Esophagus squamous epithelium (tissue), 5 donors: ENCODE measurements around the gene MEN1. TPM values are rescaled to one million over a fixed set of nuclear protein-coding genes. Genes with fewer than 3 reads are reported as not detected.

Source experiments
- DNase-seq: peaks from one replicate; lab custom pipeline; 2025; lab: John Stamatoyannopoulos, UW
- H3K27ac ChIP-seq, 4 donors: fragments of 200-600 bp; sonication (generic); one replicate each; pipeline ENCODE4 v1.5.1; 2016 to 2019; ENCODE audit warnings: mild to moderate bottlenecking in 1 of 4
- H3K27me3 ChIP-seq, 4 donors: fragments of 200-600 bp; sonication (generic); 1 replicate in 3 of 4; 2 replicates in 1 of 4; pipeline versions ENCODE4 v1.5.1 to v1.6.0; 2017 to 2021; ENCODE audit warnings: antibody characterized with exemption in 1 of 4
- H3K36me3 ChIP-seq, 3 donors: fragments of 200-600 bp; sonication (generic); one replicate each; pipeline ENCODE4 v1.5.1; 2016 to 2019
- H3K4me1 ChIP-seq, 3 donors: fragments of 200-600 bp; sonication (generic); one replicate each; pipeline ENCODE4 v1.5.1; 2017 to 2019
- H3K4me3 ChIP-seq, 4 donors: fragments of 200-600 bp; sonication (generic); 1 replicate in 3 of 4; 2 replicates in 1 of 4; pipeline ENCODE4 v1.5.1; 2016 to 2019; ENCODE audit warnings: mild to moderate bottlenecking in 2 of 4, moderate library complexity in 1 of 4
- H3K9me3 ChIP-seq, 3 donors: fragments of 200-600 bp; sonication (generic); one replicate each; pipeline ENCODE4 v1.5.1; 2016 to 2019
- POLR2A ChIP-seq, 4 donors: fragments of 450-650 bp; IDR thresholded peaks; one replicate each; pipeline ENCODE4 v1.6.1; 2017; ENCODE audit warnings: antibody characterized with exemption in 4 of 4, mild to moderate bottlenecking in 4 of 4, moderate library complexity in 3 of 4
- WGBS, 2 donors: methylation state at CpG; one replicate each; pipeline ENCODE4 v1.1.5; 2018; 5-methylcytosine and 5-hydroxymethylcytosine counted together
- intact Hi-C: fragments of 100-400 bp; cut with DNase I; formaldehyde crosslinking; loops from one replicate; pipeline ENCODE4 v1.15.0; 2022
- total RNA-seq, 4 donors: library from RNA; depleted of rRNA; stranded (reverse); fragments of >200 nt; gene quantifications; one replicate each; pipeline ENCODE4 v1.1.0, GENCODE V29; 2016
- TF ChIP-seq, protein P1 (sequence below), 6 experiments: fragments of 450-650 bp in 4 of 6; fragments of 200-600 bp in 2 of 6; sonication (generic) in 2 of 6; IDR thresholded peaks; one replicate each; pipeline ENCODE4 v1.5.1; 2016 to 2019; ENCODE audit warnings: antibody characterized with exemption in 6 of 6, mild to moderate bottlenecking in 4 of 6, moderate library complexity in 4 of 6
- donor health status: DM: yes; HTN: yes; CAD: no.

MEN1 gene
- total RNA-seq, 4 donors from 2014 or later = 14.9 to 23.3 (median 17.0) TPM

DNA sequence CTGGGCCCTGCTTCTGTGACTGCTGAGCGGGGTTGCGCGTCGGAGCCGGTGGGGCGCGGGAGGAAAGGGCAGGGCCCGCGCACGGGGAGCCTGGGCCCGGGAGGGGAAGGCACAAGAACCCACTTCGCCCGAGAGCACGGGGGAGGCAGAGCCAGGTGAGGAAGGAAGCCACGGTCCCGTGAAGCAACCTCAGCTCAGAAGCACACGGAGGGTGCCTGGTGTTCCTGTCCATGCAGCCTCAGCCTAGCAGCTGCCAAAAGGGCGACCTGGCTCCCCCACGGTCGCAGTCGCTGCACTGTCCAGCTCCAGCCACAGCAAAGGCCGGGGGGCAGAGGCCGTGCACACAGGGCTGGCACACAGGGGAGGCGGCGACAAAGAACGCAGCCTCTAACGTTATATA lies 43.4 kb upstream of the MEN1 start:
- Histone ChIP-seq H3K36me3 (peaks cover 3 to 38% (median 13%) of the 10 kb centered on the region in 3 donors), H3K27me3 (no peaks in the 10 kb centered on the region), H3K27ac (peak overlapping the region; percentile 49 to 94 (median 88)), H3K4me1 (peaks cover 61 to 100% (median 88%) of the 10 kb centered on the region in 3 donors), H3K4me3 (no peak overlapping the region), H3K9me3 (no peaks in the 10 kb centered on the region)
- WGBS, 2 donors = 69 to 82% methylated on average over 17 to 19 of the region's 27 CpGs
- intact Hi-C loops = loop anchor here (5.0 kb wide), 1 partner anchor 159 kb away; the partner anchor contains the start of gene ARL2
- no peak for DNase-seq
- TF ChIP-seq, protein P1, sequence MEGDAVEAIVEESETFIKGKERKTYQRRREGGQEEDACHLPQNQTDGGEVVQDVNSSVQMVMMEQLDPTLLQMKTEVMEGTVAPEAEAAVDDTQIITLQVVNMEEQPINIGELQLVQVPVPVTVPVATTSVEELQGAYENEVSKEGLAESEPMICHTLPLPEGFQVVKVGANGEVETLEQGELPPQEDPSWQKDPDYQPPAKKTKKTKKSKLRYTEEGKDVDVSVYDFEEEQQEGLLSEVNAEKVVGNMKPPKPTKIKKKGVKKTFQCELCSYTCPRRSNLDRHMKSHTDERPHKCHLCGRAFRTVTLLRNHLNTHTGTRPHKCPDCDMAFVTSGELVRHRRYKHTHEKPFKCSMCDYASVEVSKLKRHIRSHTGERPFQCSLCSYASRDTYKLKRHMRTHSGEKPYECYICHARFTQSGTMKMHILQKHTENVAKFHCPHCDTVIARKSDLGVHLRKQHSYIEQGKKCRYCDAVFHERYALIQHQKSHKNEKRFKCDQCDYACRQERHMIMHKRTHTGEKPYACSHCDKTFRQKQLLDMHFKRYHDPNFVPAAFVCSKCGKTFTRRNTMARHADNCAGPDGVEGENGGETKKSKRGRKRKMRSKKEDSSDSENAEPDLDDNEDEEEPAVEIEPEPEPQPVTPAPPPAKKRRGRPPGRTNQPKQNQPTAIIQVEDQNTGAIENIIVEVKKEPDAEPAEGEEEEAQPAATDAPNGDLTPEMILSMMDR (IDR thresholded peaks at IDR 0.05) = no peak
- TF ChIP-seq POLR2A (IDR thresholded peaks at IDR 0.05) = no peak

DNA sequence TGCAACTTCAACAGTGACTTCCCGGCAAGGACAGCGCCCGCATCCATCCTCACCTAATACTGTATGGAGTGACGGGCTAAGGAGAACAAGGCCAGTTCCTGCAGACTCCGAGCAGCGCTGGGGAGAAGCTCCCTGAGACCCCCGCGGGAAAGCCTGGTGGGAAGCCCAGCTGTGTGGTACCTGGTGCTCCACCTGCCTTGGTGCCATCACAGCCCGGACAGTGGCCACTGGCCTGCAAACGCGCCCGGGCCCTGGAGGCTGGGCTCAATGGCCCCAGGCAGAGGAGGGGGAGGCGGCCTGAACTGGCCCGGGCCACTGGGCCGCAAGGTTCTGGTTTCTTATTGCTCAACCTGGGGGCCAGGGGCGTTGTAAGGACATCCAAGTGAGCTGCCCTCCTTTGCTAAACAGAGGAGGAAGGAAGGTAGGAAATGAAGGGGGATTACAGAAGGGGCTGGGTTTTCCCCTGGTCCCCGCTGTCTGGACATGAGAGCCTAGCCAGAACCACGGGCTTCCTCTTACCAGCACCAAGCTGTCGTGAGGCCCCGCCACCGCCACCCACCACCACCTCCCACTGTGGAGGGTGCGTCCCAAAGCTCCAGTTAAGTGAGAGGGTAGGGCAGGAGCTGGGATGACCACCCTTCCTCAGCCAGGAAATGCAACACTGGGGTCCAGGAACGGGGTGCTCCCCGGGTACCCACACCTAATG lies 42.6 kb upstream of the MEN1 start:
- DNase-seq = no peak
- H3K27me3 ChIP-seq = no peaks in the 10 kb centered on the region
- WGBS, 2 donors = 49 to 74% methylated on average over 7 to 8 of the region's 24 CpGs
- peak overlapping the region; percentile 49 to 94 (median 88) for H3K27ac ChIP-seq
- no peaks in the 10 kb centered on the region for H3K9me3 ChIP-seq
- TF ChIP-seq, protein P1 (IDR thresholded peaks at IDR 0.05) = no peak
- no peak for TF ChIP-seq POLR2A (IDR thresholded peaks at IDR 0.05)
- no peak overlapping the region for H3K4me3 ChIP-seq
- intact Hi-C loops = loop anchor here (5.0 kb wide), 1 partner anchor 159 kb away; the partner anchor contains the start of gene ARL2
- H3K36me3 ChIP-seq = peaks cover 3 to 34% (median 13%) of the 10 kb centered on the region in 3 donors
- H3K4me1 ChIP-seq = peaks cover 64 to 100% (median 89%) of the 10 kb centered on the region in 3 donors

DNA sequence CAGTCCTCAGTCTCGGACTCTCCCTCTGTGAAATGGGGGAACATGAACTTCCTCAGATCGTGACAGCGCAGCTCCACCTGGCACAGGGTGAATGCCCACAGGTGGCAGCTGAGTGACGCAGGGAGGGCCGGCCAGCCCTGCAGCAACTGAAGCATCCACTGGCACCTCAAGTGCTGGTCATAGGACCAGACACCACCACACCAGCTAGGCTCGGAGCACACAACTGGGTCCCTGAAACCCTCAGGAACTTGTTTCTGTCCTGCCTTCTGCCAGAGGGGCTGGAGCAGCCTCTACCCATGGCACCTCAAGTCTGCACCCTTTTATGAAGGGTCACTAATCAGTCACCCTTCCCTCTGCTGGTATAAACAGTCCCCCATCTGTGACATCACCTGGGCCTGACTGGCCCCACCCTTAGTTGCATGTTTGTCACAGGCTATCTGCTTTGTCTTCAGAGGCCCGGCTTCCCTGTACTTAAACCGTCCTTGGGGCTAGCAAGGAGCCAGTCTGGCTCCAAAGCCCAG lies 41.5 kb upstream of the MEN1 start:
- Histone ChIP-seq H3K36me3 (peaks cover 3 to 24% (median 13%) of the 10 kb centered on the region in 3 donors), H3K4me1 (peaks cover 60 to 100% (median 82%) of the 10 kb centered on the region in 3 donors), H3K27ac (peak overlapping the region; percentile 49 to 94 (median 71)), H3K9me3 (no peaks in the 10 kb centered on the region), H3K27me3 (no peaks in the 10 kb centered on the region), H3K4me3 (no peak overlapping the region)
- 73 to 85% methylated on average over 2 to 4 of the region's 8 CpGs for whole genome bisulfite sequencing, 2 donors
- DNase-seq = no peak
- peak in 1 of 4 donors; percentile 46 for TF ChIP-seq POLR2A (IDR thresholded peaks at IDR 0.05)
- TF ChIP-seq, protein P1 (IDR thresholded peaks at IDR 0.05) = no peak
- intact Hi-C loops = loop anchor here (5.0 kb wide), 1 partner anchor 160 kb away; the partner anchor contains the start of gene ARL2

DNA sequence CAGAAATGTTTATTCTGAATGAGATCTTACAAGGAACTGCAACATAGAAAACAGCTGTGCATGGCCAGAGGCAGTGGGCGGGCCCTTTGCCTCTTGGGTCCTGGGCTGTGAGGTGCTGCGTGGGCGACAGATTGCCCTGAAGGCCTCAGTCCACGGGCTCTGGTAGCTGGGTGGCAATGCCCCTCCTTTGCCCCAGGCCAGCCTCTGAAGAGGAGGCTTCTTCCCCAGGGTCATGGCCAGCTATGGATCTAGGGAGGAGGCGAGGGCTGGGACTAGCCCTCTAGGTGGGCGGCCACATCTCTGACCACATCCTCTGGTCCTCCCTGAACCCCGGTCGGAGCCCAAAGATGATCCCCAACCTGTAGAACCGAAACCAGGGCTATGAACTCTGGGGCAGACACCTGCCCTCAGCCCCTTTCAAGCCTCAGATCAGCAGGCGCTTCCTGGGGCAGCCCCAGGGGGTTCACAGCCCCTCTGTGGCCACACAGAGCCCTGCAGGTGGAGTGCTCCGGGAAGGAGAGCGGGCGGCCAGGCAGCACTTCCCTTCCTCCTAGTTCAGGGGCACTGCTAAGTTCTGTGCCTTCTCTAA lies 40.7 kb upstream of the MEN1 start:
- WGBS, 2 donors = 8 to 70% methylated on average over 2 to 3 of the region's 13 CpGs

More for the DNA sequence above, 40.7 kb upstream of the MEN1 start:
- intact Hi-C loops = loop anchor here (5.0 kb wide), 1 partner anchor 161 kb away; the partner anchor contains the start of gene ARL2
- no peaks in the 10 kb centered on the region for H3K27me3 ChIP-seq
- peak overlapping the region in 1 of 4 donors; percentile 3 for H3K4me3 ChIP-seq
- TF ChIP-seq, protein P1 (IDR thresholded peaks at IDR 0.05) = no peak
- no peak for TF ChIP-seq POLR2A (IDR thresholded peaks at IDR 0.05)
- no peak for DNase-seq
- peak overlapping the region; percentile 39 to 94 (median 71) for H3K27ac ChIP-seq
- H3K9me3 ChIP-seq = no peaks in the 10 kb centered on the region
- H3K36me3 ChIP-seq = peaks cover 3 to 24% (median 13%) of the 10 kb centered on the region in 3 donors
- peaks cover 52 to 96% (median 74%) of the 10 kb centered on the region in 3 donors for H3K4me1 ChIP-seq
